Gastroesophageal sphincter (tissue), 3 donors: ENCODE data around the gene SLC9A2.

ENCODE experiments used
- POLR2AphosphoS5 ChIP-seq: sonication (generic); formaldehyde crosslinking; IDR thresholded peaks from one replicate; pipeline ENCODE4 v1.6.1; 2017; ENCODE audit warnings: antibody characterized with exemption
- TF ChIP-seq, protein P1 (sequence below), 4 experiments: fragments of 200-600 bp in 2 of 4; fragments of 450-650 bp in 2 of 4; sonication (generic) in 1 of 4; IDR thresholded peaks; one replicate each; pipeline ENCODE4 v1.5.1; 2017 to 2019; ENCODE audit warnings: antibody characterized with exemption in 4 of 4, mild to moderate bottlenecking in 2 of 4, moderate library complexity in 2 of 4

DNA sequence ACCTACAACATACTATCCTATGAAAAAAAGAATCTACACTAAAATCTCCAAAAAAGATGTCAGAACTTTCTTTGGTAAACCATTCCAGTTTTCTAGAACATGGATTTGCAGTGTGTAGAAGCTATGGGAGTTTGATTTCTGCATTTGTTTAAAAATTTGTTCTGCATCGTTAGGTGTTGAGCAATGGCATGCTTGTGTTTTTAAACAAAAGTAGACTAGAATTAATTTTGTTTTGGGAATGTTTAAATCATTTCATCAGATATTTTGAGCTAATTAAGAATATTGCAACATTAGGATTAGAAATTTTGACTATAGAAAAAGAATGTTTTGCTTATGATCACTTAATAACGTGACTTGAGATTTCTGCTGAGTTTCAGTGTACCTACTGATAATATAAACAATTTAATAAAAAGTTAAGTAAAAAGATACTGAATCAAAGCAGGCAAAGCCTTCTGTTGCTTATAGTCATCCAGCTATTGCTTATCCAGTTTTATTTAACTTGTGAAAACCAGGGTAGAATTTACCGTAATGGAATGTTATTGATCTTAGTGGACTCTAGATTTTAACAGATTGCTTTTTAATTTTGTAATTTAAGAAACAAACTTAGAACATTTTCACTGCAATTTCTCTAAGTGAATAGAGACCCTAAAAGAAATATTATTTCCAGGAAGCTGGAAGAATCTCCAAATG is 135.2 kb downstream of the SLC9A2 start:
- TF ChIP-seq, protein P1, sequence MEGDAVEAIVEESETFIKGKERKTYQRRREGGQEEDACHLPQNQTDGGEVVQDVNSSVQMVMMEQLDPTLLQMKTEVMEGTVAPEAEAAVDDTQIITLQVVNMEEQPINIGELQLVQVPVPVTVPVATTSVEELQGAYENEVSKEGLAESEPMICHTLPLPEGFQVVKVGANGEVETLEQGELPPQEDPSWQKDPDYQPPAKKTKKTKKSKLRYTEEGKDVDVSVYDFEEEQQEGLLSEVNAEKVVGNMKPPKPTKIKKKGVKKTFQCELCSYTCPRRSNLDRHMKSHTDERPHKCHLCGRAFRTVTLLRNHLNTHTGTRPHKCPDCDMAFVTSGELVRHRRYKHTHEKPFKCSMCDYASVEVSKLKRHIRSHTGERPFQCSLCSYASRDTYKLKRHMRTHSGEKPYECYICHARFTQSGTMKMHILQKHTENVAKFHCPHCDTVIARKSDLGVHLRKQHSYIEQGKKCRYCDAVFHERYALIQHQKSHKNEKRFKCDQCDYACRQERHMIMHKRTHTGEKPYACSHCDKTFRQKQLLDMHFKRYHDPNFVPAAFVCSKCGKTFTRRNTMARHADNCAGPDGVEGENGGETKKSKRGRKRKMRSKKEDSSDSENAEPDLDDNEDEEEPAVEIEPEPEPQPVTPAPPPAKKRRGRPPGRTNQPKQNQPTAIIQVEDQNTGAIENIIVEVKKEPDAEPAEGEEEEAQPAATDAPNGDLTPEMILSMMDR (IDR thresholded peaks at IDR 0.05) = no peak
- TF ChIP-seq POLR2AphosphoS5 = no peak
